Ishikawa (cell line): ENCODE measurements around the gene SPAAR.

ENCODE experiments used
- CEBPB ChIP-seq: IDR thresholded peaks from 2 replicates; pipeline ENCODE4 v1.6.1; 2012
- MAX ChIP-seq: IDR thresholded peaks from 2 replicates; pipeline ENCODE4 v1.6.1; 2012
- TAF1 ChIP-seq: IDR thresholded peaks from 2 replicates; pipeline ENCODE4 v1.6.1; 2012; ENCODE audit warnings: low read depth, mild to moderate bottlenecking
- USF1 ChIP-seq: IDR thresholded peaks from 2 replicates; pipeline ENCODE4 v1.6.1; 2012

- TF ChIP-seq CEBPB (no peak), USF1 (no peak), TAF1 (no peak), MAX (no peak)
Observed at GRCh38 chr9:35942286-35942685, 33.0 kb downstream of the SPAAR start.
